CD14-positive monocyte (primary cell): ENCODE results near the gene LIX1L. TPM values are rescaled to one million over a fixed set of nuclear protein-coding genes. Genes with fewer than 3 reads are reported as not detected.

Experiments
- DNase-seq, 3 donors: peaks; one replicate each; pipeline ENCODE4 v3.0.0-alpha.2; 2011 to 2022
- H2AFZ ChIP-seq: 2 replicates; pipeline ENCODE4 v1.6.0; 2012; ENCODE audit warnings: mild to moderate bottlenecking, low read depth, low read length, inconsistent platforms; ENCODE audit not compliant: insufficient read depth, poor library complexity, severe bottlenecking
- H3K27ac ChIP-seq, 2 donors: 1 replicate in 1 of 2; 2 replicates in 1 of 2; pipeline ENCODE4 v1.5.1; 2012 to 2013; ENCODE audit warnings: low read length in 2 of 2, control low read depth in 1 of 2, inconsistent platforms in 1 of 2, low read depth in 1 of 2, mild to moderate bottlenecking in 1 of 2
- H3K27me3 ChIP-seq, 2 donors: one replicate each; pipeline versions ENCODE4 v1.6.0 to v1.6.1; 2011 to 2013; ENCODE audit warnings: low read length in 2 of 2; ENCODE audit not compliant: control insufficient read depth in 2 of 2, insufficient read depth in 2 of 2
- H3K36me3 ChIP-seq, 2 donors: replicated peaks in 1 of 2; 1 replicate in 1 of 2; 2 replicates in 1 of 2; pipeline versions ENCODE4 v1.5.1 to v1.6.1; 2012 to 2013; ENCODE audit warnings: low read length in 2 of 2, control low read depth in 1 of 2, inconsistent platforms in 1 of 2, mild to moderate bottlenecking in 1 of 2; ENCODE audit not compliant: insufficient read depth in 2 of 2, control insufficient read depth in 1 of 2
- H3K4me1 ChIP-seq, 2 donors: 1 replicate in 1 of 2; 2 replicates in 1 of 2; pipeline versions ENCODE4 v1.5.1 to v1.6.1; 2012 to 2013; ENCODE audit warnings: low read length in 2 of 2, control low read depth in 1 of 2, inconsistent platforms in 1 of 2, mild to moderate bottlenecking in 1 of 2, moderate library complexity in 1 of 2; ENCODE audit not compliant: insufficient read depth in 2 of 2, control insufficient read depth in 1 of 2
- H3K4me2 ChIP-seq: replicated peaks from 2 replicates; pipeline ENCODE3; 2012; ENCODE audit warnings: low read length, moderate library complexity, mild to moderate bottlenecking; ENCODE audit not compliant: poor library complexity, severe bottlenecking; ENCODE audit errors: extremely low read depth
- H3K4me3 ChIP-seq, 3 experiments: fragments of 200-600 bp in 1 of 3; sonication (generic) in 1 of 3; replicated peaks in 1 of 3; 1 replicate in 2 of 3; 2 replicates in 1 of 3; pipeline ENCODE4 v1.5.1; 2011 to 2013; ENCODE audit warnings: low read length in 3 of 3, mild to moderate bottlenecking in 3 of 3, control low read depth in 2 of 3, low read depth in 2 of 3, inconsistent platforms in 1 of 3, moderate library complexity in 1 of 3
- H3K79me2 ChIP-seq: 2 replicates; pipeline ENCODE4 v1.6.0; 2012; ENCODE audit warnings: mild to moderate bottlenecking, control low read depth, inconsistent platforms, low read length, moderate library complexity; ENCODE audit not compliant: insufficient read depth
- H3K9ac ChIP-seq: 2 replicates; pipeline ENCODE4 v1.6.0; 2017; ENCODE audit warnings: low read length, mild to moderate bottlenecking; ENCODE audit not compliant: insufficient read depth, poor library complexity, severe bottlenecking
- H3K9me3 ChIP-seq, 2 donors: replicated peaks in 1 of 2; 1 replicate in 1 of 2; 2 replicates in 1 of 2; pipeline versions ENCODE4 v1.5.1 to v1.6.1; 2012 to 2013; ENCODE audit warnings: low read length in 2 of 2, control low read depth in 1 of 2; ENCODE audit not compliant: control insufficient read depth in 1 of 2, insufficient read depth in 1 of 2
- H4K20me1 ChIP-seq: 2 replicates; pipeline ENCODE4 v1.6.0; 2012; ENCODE audit warnings: mild to moderate bottlenecking, low read length, control low read depth, moderate library complexity; ENCODE audit not compliant: insufficient read depth
- H3K27ac Mint-ChIP-seq, 7 donors: one replicate each; pipeline ENCODE4 v1.8.0; 2020; ENCODE audit warnings: mild to moderate bottlenecking in 7 of 7, mixed read lengths in 7 of 7, moderate library complexity in 6 of 7, inconsistent platforms in 2 of 7
- H3K27me3 Mint-ChIP-seq, 3 donors: one replicate each; pipeline ENCODE4 v1.8.0; 2021 to 2022; ENCODE audit warnings: low read depth in 3 of 3, mild to moderate bottlenecking in 3 of 3, mixed read lengths in 3 of 3, moderate library complexity in 3 of 3, inconsistent platforms in 1 of 3
- H3K36me3 Mint-ChIP-seq, 2 donors: one replicate each; pipeline ENCODE4 v1.8.0; 2020; ENCODE audit warnings: mixed read lengths in 2 of 2, inconsistent platforms in 1 of 2, mild to moderate bottlenecking in 1 of 2
- H3K4me1 Mint-ChIP-seq: one replicate; pipeline ENCODE4 v1.8.0; 2020; ENCODE audit warnings: mild to moderate bottlenecking, mixed read lengths
- H3K4me3 Mint-ChIP-seq, 2 donors: one replicate each; pipeline ENCODE4 v1.8.0; 2020; ENCODE audit warnings: mild to moderate bottlenecking in 2 of 2, mixed read lengths in 2 of 2, moderate library complexity in 1 of 2
- H3K9me3 Mint-ChIP-seq, 7 donors: one replicate each; pipeline ENCODE4 v1.8.0; 2020 to 2022; ENCODE audit warnings: mixed read lengths in 7 of 7, mild to moderate bottlenecking in 6 of 7, moderate library complexity in 6 of 7, inconsistent platforms in 2 of 7
- CTCF ChIP-seq: fragments of 200-600 bp; IDR thresholded peaks from one replicate; pipeline ENCODE4 v1.8.0; 2022; ENCODE audit warnings: antibody characterized with exemption, mild to moderate bottlenecking
- WGBS: methylation state at CpG from one replicate; pipeline ENCODE4 v1.1.5; 2013; ENCODE audit warnings: missing lambda C conversion rate; ENCODE audit not compliant: insufficient coverage; 5-methylcytosine and 5-hydroxymethylcytosine counted together
- intact Hi-C, 2 donors: fragments of 100-400 bp; cut with micrococcal nuclease; formaldehyde crosslinking; loops; one replicate each; pipeline versions ENCODE4 v1.15.0 to v1.15.1; 2023
- polyA plus RNA-seq, 3 donors: library from polyadenylated mRNA; depleted of rRNA in 1 of 3; unstranded in 2 of 3; stranded (reverse) in 1 of 3; fragments of 300-500 nt in 2 of 3; fragments of >200 nt in 1 of 3; fragmentation: Illumina TruSeq in 2 of 3; gene quantifications; 1 replicate in 2 of 3; 2 replicates in 1 of 3; pipeline ENCODE4 v1.2.3, GENCODE V29; 2012 to 2021

Gene LIX1L
- polyA plus RNA-seq, 3 donors = 6.3 to 13.6 (median 8.5) TPM

- no peaks in the 10 kb centered on the region for H3K79me2 ChIP-seq
- no peak for TF ChIP-seq CTCF
- H3K9me3 Mint-ChIP-seq = peaks cover 0 to 2% (median 0%) of the 10 kb centered on the region in 7 donors
- no peak overlapping the region for H3K9ac ChIP-seq
- H3K4me1 Mint-ChIP-seq = peaks cover 2% of the 10 kb centered on the region
- no peaks in the 10 kb centered on the region for H4K20me1 ChIP-seq
- no peak overlapping the region for H3K4me3 Mint-ChIP-seq
- H3K4me1 ChIP-seq = no peaks in the 10 kb centered on the region
- WGBS = 90% methylated on average over 2 of the region's 4 CpGs
- H3K27ac ChIP-seq = no peak overlapping the region
- DNase-seq = no peak
- H3K4me3 ChIP-seq = no peak overlapping the region
- H3K27ac Mint-ChIP-seq = no peak overlapping the region
- H3K27me3 ChIP-seq = no peaks in the 10 kb centered on the region
- H3K27me3 Mint-ChIP-seq = no peaks in the 10 kb centered on the region
- H3K9me3 ChIP-seq = no peaks in the 10 kb centered on the region
- peaks cover 3 to 48% of the 10 kb centered on the region in 2 donors for H3K36me3 ChIP-seq
- H3K36me3 Mint-ChIP-seq = peaks cover 32 to 50% of the 10 kb centered on the region in 2 donors
- intact Hi-C loops = no loop called here
- no peak overlapping the region for H2AFZ ChIP-seq
- no peak overlapping the region for H3K4me2 ChIP-seq
Observed at GRCh38 chr1:145947551-145947950, 10.3 kb downstream of the LIX1L start.

GRCh38 chr1:145946477-145946986 lies 11.3 kb downstream of the LIX1L start:
- 100% methylated on average over 1 of the region's 4 CpGs for WGBS
- H3K27me3 Mint-ChIP-seq = no peaks in the 10 kb centered on the region
- H3K27me3 ChIP-seq = no peaks in the 10 kb centered on the region
- no peak overlapping the region for H3K27ac Mint-ChIP-seq
- H3K4me3 Mint-ChIP-seq = no peak overlapping the region
- no peak overlapping the region for H3K9ac ChIP-seq
- no peak for TF ChIP-seq CTCF
- H3K36me3 ChIP-seq = peaks cover 7 to 58% of the 10 kb centered on the region in 2 donors
- H3K4me3 ChIP-seq = no peak overlapping the region
- H3K36me3 Mint-ChIP-seq = peaks cover 34 to 55% of the 10 kb centered on the region in 2 donors
- H4K20me1 ChIP-seq = no peaks in the 10 kb centered on the region
- no peaks in the 10 kb centered on the region for H3K4me1 ChIP-seq
- no peak for DNase-seq
- H3K79me2 ChIP-seq = no peaks in the 10 kb centered on the region
- no peak overlapping the region for H3K27ac ChIP-seq
- H3K4me2 ChIP-seq = no peak overlapping the region
- H3K9me3 Mint-ChIP-seq = peaks cover 0 to 2% (median 0%) of the 10 kb centered on the region in 7 donors
- H3K4me1 Mint-ChIP-seq = peaks cover 2% of the 10 kb centered on the region
- no peak overlapping the region for H2AFZ ChIP-seq
- intact Hi-C loops = no loop called here
- no peaks in the 10 kb centered on the region for H3K9me3 ChIP-seq
